Brain microvascular endothelial cell (primary cell): ENCODE results near the gene NOS2.
"Not testable (repeated sequence)": the region's sequence is repeated elsewhere in the genome, so short reads cannot be mapped to it uniquely, and the experiment has no call there.

Experiments used
- DNase-seq: peaks from one replicate; pipeline ENCODE4 v3.0.0-alpha.2; 2020
- H3K27ac ChIP-seq: fragments of 250-450 bp; sonication (Bioruptor Pico); 2 replicates; pipeline ENCODE4 v1.5.1; 2020; ENCODE audit warnings: mild to moderate bottlenecking, moderate library complexity
- H3K27me3 ChIP-seq: fragments of 250-450 bp; sonication (Bioruptor Pico); replicated peaks from 2 replicates; pipeline ENCODE4 v1.5.1; 2020; ENCODE audit warnings: mild to moderate bottlenecking
- H3K36me3 ChIP-seq: fragments of 250-450 bp; sonication (Bioruptor Pico); replicated peaks from 2 replicates; pipeline ENCODE4 v1.5.1; 2020; ENCODE audit warnings: mild to moderate bottlenecking
- H3K4me3 ChIP-seq: 2 replicates; pipeline ENCODE4 v1.5.1; 2011; ENCODE audit warnings: low read depth, mild to moderate bottlenecking, control low read depth, low read length, moderate library complexity
- in situ Hi-C: cut with HindIII; loops from 2 replicates; pipeline ENCODE4 v1.10.0; 2017; ENCODE audit warnings: low sequenced_read_pairs, low pct_ligation_motif_present
- TF ChIP-seq, protein P1 (sequence below): IDR thresholded peaks from 2 replicates; pipeline ENCODE4 v1.5.1; 2011; ENCODE audit warnings: low read depth, mild to moderate bottlenecking, moderate library complexity, low read length, control low read depth, inconsistent platforms; ENCODE audit errors: missing control alignments

The NOS2 gene

DNA sequence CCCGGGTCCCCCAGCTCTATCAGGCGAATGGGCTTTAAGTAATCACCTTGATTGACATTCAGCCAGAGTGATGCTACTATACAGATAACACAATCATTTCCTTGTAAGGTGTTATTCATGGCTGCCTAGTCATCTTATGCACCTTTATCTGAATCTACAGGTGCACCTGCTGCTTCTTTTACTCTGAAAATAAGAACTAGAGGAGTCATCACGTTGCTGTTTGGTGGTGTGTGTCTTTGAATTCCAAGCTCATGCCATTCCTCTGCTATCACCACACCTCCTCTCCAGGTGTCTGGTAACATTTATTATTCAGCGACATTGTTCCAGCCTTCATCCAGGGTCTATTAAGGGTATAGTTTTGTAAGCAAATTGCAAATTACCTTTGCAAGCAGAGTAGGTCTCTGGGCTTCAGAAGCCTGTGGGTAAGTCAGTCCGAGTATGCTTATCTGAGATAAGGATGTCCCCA lies 51.9 kb downstream of the NOS2 start:
- no peak overlapping the region for H3K27ac ChIP-seq
- no peak for DNase-seq
- no peak overlapping the region for H3K4me3 ChIP-seq
- H3K27me3 ChIP-seq, result no peaks in the 10 kb centered on the region
- TF ChIP-seq, protein P1, sequence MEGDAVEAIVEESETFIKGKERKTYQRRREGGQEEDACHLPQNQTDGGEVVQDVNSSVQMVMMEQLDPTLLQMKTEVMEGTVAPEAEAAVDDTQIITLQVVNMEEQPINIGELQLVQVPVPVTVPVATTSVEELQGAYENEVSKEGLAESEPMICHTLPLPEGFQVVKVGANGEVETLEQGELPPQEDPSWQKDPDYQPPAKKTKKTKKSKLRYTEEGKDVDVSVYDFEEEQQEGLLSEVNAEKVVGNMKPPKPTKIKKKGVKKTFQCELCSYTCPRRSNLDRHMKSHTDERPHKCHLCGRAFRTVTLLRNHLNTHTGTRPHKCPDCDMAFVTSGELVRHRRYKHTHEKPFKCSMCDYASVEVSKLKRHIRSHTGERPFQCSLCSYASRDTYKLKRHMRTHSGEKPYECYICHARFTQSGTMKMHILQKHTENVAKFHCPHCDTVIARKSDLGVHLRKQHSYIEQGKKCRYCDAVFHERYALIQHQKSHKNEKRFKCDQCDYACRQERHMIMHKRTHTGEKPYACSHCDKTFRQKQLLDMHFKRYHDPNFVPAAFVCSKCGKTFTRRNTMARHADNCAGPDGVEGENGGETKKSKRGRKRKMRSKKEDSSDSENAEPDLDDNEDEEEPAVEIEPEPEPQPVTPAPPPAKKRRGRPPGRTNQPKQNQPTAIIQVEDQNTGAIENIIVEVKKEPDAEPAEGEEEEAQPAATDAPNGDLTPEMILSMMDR, result no peak
- in situ Hi-C loops, result no loop called here
- no peaks in the 10 kb centered on the region for H3K36me3 ChIP-seq

DNA sequence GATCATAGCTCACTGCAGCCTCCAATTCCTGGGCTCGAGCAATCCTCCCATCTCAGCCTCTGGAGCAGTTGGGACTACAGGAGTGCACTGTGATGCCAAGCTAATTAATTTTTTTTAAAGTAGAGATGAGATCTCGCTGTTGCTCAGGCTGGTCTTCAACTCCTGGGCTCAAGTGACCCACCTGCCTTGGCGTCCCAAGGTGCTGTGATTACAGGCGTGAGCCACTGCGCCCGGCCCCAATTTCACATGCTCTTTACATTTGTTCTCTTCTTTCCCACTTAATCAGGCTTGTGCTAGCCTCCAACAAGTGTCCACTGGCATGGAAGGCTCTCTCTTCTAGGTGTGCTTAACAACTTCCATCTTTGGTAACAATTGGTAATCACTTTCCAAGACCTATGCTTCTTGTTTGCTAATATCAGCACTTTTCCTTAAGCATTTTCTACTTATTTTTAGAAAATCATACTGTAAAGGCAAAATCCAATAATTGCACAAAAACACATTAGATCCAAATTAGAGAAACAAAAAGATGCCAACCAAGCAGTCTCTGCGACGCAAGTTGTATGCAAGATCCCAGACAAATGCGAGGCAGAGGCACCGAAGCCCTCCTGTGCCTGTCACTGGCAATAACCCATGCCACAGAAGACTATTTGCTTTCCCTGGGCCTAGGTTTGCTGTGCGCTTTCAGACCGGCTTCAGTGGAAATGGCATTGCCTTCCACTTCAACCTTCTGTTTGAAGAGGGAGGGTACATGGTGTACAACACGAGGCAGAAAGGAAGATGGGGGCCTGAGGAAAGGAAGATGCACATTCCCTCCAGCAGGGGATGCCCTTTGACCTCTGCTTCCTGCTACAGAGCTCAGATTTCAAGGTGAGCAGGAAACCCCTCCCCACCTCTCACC lies 52.6 kb downstream of the NOS2 start:
- no peaks in the 10 kb centered on the region for H3K27me3 ChIP-seq
- H3K36me3 ChIP-seq, result no peaks in the 10 kb centered on the region
- H3K27ac ChIP-seq, result no peak overlapping the region
- TF ChIP-seq, protein P1, result peak; percentile 48
- DNase-seq, result no peak
- H3K4me3 ChIP-seq, result no peak overlapping the region
- in situ Hi-C loops, result no loop called here

DNA sequence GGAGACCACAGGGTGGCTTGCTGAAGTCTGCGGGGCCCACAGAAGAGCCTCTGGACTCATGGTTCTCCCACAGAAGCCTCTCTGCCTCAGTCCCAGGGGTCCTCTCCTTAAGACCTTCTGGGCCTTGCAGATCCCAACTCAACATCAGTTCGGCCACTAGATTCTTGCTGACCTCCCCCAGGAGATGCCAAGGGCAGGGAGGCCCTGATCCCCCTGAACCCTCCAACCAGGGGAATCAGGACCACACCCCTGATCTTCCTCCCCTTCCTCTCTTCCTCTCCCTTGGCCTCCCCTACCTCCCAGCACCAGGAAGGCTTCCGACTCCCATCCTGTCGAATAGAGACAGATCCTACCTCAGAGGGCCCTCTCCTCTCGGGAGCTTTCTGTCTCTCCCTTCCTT lies 53.4 kb downstream of the NOS2 start:
- TF ChIP-seq, protein P1, result no peak
- Histone ChIP-seq H3K27me3 (no peaks in the 10 kb centered on the region), H3K4me3 (no peak overlapping the region), H3K27ac (no peak overlapping the region), H3K36me3 (no peaks in the 10 kb centered on the region)
- DNase-seq, result no peak
- in situ Hi-C loops, result no loop called here

DNA sequence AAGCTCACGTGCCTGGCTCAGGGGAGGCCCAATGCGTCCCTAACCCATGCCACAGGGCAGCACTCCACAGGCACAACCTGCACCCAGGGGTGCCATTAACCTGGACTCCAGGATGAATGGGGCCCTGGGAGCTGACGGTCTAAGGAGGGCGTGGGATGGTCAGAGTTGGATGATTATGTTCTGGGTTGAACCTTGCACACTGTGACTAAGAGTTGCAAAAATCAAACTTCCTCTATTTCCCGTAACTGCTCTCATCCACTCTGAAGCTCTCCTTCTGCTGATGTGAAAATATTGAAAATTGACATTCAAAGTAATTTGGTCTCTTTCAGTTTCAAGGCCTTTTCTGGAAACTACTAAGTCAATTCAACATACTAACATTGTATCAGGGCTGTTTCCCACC lies 54.0 kb downstream of the NOS2 start:
- H3K27me3 ChIP-seq, H3K27ac ChIP-seq, H3K36me3 ChIP-seq, H3K4me3 ChIP-seq, in situ Hi-C loops, DNase-seq: not testable (repeated sequence)

DNA sequence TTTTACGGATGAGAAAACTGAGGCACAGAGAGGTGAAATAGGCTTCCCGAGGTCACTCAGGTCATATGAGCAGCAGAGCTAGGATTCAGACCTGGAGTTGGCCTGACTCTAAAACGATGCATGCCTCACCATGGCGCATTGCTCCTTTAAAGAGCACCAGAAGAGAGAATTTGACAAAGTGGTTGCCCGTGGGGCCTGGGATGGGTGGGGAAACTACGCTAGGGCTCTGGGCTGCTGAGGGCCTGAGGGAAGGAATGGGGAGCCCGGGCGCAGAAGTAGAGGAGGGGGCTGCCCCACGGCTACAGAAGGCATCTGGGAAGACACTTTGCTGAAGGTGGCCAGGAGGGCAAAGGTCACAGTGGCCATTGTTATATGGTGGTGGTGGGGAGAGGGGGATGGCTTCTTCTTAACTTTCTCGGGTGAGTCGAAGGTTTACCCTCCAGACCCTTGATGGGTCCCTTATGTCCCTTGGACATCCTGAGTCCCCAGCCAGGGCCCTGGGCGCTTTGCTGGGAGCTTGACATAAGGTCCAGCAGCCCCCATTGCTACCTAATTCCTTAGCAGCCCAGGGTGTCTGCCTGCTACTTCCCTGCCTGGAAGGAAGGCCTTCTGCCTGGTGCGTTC lies 55.0 kb downstream of the NOS2 start:
- H3K27ac ChIP-seq, H3K27me3 ChIP-seq, DNase-seq, H3K4me3 ChIP-seq, H3K36me3 ChIP-seq, in situ Hi-C loops: not testable (repeated sequence)

DNA sequence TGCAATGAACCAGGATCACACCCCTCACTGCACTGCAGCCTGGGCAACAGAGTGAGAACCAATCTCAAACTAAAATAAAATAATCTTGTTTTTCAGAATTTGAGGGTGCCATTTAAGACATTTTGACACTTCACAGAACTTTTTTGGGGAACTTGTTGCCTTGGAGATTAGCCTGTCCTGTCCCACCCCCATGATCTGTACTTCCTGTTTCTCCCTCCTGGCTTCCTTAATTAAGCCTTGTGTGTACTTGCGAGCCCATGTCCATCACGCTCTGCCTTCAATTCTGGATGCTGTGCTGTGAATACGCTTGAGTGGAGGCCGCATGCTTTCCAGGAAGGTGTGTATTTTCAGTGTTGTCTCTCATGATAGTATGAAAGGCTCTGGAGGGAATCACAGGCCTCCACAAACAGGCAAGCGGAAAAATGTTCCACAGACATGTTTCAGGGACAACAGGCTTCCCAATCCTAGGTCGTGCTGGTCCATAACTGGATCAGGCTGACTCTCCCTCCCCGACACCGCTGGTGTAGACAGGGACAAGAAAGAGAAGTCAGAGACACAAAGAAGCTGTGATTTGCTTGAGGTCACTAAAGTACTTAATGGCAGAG lies 56.9 kb downstream of the NOS2 start:
- TF ChIP-seq, protein P1, result no peak

More for the DNA sequence above, 56.9 kb downstream of the NOS2 start:
- Histone ChIP-seq H3K27me3 (no peaks in the 10 kb centered on the region), H3K4me3 (no peak overlapping the region), H3K36me3 (no peaks in the 10 kb centered on the region), H3K27ac (no peak overlapping the region)
- in situ Hi-C loops, result no loop called here
- no peak for DNase-seq
